CMK (cell line): ENCODE results near the gene PLA2G7.
"Not testable (repeated sequence)": the region's sequence is repeated elsewhere in the genome, so short reads cannot be mapped to it uniquely, and the experiment has no call there.

ENCODE experiments used
- DNase-seq: peaks from one replicate; pipeline ENCODE4 v3.0.0-alpha.2; 2010; ENCODE audit warnings: low read depth

Gene PLA2G7

DNA sequence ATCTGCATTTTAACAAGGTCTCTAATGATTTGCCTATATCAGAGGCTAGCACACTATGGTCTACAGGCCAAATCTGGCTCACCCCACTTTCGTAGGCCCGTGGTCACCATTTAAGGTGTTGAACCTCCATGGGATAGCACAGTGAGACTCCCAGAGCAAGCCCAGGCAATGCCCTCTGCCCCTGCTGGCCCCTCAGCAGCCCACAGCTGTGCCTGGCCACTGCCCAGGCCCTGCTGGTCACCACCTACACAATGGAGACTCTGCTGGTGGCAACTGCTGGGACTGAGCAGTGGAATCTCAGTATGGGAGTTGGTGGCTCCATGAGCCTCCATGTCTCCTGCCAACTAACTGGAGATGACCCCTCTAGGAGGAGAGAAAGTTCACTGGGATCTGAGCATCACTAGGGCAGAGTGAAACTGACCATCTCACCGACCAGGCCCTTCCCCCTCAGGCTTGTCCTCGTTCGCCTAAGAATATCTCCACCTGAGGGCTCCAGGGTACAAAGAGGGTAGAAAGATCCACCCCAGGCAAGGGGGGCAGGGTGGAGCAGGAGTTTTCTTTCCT, 13.8 kb upstream of the PLA2G7 start:
- no peak for DNase-seq

DNA sequence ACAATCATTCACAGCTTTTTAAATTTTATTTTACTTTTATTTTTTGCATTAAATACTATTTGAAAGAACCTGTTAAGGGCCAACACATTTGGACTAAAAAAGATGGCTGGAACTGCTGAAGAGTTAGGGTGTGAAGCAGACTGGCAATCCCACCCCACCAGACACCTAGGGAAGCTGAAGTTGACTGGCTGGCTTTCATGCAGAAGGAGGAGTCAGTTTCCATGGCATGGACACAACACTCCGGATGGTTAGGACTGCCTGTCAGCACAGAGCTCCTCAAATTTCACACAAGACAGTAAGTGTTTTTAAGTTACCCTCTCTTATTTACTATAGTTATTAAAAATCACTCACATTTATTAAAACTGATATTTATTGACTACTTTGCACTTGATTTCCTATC, 11.5 kb upstream of the PLA2G7 start, which contains the start of gene ANKRD66:
ANKRD66 (plus strand) TSS at position 238 of the 400 bp plus-strand sequence. CDS start 5,016 bp downstream, outside the sequence.
- DNase-seq, result no peak

DNA sequence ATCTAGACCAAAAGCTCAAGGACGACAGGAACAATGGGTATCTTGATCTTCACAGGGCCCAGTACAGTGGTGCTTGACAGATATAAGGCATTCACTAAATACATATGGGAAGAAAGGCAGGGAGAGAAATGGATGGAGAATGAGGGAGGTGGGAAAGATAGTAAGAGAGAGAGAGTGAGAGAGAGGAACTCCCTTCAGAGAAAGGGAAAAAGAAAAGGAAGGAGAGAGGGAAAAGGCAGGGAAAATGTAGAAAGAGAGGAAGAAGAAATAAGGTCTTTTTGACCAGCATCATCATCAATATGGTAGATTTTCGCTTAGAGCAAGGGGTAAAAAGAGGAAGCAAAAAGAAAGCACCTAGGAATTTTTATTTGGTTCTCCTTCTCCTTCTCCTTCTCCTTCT, 10.8 kb upstream of the PLA2G7 start:
- DNase-seq, result no peak

DNA sequence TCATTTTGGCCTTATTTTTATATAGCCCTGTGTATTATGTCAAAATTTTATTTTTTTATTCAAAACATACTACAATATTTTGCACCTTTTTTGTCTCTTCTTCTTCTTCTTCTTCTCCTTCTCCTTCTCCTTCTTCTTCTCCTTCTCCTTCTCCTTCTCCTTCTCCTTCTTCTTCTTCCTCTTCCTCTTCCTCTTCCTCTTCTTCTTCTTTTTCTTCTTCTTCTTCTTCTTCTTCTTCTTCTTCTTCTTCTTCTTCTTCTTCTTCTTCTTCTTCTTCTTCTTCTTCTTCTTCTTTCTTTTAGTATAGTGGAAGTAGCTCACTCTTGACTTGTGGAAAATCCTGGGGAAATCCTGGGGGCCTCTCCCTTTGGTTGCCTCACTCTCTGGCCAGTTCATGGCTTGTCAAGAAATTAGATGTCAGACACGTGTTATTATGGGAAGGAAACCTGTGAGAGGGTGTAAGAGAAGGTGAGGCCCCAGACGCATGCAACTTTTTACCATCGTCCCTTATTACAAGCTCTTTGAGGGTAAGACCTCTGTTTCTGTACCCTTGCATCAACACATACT, 9.1 kb upstream of the PLA2G7 start:
- DNase-seq, result not testable (repeated sequence)

DNA sequence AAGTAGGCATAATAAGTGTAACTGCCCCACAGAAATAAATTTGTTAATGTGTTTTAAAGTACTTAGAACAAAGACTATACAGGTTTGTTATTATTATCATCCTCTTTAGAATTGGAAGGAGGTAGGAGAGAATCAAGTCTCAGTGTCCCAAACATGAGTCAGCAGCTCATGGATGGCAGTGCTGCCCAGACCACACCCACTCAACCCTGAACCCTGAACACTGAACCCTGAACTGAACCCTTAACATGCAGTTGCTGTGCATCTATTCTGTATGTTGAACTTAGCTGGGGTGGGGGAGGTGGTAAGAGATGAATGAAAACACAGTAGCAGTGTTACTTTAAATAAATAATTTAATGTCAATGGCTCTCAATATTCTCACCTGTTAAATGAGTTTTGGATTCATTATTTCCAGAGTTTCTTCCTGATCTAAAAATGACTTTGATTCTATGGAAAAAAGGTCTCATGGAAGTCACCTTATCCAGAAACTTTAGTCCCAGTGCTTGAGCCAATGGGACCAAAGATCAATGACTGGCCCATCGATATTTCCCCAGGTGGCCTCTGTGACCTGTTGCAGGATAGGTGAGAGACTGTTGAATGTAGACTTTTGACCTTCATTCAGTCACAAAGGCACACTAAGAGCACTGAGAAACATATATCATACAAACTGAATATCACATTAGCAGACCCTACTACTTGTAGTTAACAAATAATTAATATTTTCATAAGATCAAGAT, 8.4 kb upstream of the PLA2G7 start:
- DNase-seq, result no peak

DNA sequence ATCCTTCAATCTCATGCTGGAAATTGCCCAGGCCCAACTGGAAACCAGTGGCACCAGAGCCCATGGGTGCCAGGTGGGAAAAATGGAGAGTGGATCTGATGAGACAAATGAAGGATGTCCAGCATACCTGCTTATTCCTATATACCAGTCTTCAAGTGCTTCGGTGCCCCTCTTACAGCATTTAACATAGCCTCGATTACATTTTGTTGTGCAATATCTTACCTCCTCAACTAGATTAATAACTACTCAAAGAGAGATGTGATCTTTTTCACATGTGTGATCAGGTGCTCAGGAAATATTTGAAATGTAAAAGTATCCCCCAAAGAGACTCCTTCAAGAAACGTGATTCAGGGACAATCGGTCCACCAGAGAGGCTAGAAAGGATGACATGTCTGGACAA, 6.7 kb upstream of the PLA2G7 start:
- no peak for DNase-seq

DNA sequence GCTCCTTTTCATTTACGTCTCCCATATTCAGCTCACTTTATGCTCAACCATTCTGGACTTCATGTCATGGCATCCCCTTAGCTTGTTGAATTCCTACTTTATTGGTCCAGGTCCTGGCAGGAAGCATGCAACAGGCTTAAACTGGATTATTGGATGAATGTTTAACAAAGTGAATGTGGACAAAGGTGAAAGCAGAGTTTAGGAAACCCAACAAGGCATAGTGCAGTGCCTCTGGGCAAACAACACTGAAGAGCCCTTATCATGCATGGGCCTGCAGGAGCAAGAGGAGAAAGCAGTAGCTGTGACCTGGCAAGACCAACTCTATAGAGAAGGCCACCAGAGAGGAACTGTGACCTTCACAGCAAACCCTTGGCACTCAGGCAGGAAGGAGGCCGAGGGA, 6.3 kb upstream of the PLA2G7 start:
- DNase-seq, result no peak

DNA sequence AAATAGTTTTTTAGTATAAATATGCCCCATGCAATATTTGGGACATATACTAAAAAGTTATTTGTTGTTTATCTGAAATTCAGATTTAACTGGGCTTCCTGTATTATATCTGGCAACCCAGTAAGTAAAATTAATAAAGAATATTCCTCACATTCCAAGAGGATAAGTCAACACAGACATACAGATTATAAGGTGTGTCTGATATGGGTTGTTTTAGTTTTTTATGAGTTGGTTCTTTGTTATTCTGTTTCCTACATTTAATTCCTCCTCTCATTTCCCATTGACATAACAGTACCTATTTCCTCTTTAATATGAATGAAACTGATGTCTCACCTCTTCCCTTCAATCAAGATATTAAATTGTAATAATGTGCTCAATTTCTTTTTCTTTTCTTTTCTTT, 1.7 kb upstream of the PLA2G7 start:
- DNase-seq, result no peak

DNA sequence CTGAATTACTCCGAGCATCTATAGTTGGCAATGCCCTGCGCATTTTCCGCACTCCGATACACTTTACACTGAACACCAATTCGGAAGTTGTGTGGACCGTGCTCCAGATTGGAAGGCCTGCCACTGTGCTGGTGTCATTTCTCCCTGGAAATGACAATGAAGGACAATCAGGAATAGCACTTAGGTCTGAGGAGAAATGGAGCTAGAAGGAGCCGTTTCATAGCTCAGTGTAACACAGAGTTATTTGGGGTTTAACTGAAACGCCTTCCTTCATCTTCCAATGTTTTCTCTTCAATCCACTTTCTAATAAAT, 501 bp upstream of the PLA2G7 start:
- no peak for DNase-seq

DNA sequence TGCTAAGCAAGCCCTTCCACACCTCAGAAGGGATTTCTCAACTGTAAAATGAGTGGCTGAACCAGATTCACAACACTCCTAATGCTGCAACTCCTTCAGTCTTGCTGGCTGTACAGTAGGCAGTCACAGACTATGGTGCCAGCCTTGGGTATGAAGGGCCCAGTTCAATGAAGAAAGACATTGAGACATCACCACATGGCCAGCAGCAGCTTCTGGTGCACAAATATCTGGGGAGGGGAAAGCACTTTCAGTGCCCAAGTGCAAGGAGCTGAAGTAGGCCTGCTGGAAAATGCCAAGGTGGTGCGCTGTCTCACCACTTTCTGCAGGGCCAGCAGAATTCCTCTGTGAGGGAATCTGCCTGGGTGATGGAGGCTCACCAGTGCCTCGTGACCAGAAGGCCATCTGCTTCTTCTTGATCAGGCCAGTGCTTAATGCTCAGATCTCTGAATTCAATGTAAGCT, 1.8 kb downstream of the PLA2G7 start:
- no peak for DNase-seq

DNA sequence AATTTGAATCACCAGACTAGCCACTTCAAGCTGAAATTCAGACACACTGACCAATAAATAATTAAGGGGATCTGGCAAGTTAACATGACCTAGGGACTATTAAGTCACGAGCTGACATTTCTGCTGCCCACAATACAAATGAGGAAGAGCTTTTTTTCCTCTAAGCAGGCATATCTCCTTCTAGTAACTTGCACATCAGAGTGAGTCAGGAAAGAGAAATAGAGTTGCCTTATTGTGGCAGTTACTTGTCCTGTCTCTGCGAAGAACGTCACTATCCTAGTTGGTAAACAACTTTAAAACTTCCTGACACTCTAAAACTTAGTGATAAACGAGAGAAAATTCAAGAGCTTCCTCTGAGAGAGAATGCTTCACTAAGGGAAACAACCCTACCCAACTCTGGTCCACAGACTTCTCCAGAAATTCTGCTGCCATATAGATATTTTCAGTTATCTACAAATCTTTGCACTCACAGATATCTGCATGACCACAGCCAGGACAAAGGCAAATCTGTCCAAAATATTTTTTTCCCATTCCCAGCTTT, 4.2 kb downstream of the PLA2G7 start:
- no peak for DNase-seq

DNA sequence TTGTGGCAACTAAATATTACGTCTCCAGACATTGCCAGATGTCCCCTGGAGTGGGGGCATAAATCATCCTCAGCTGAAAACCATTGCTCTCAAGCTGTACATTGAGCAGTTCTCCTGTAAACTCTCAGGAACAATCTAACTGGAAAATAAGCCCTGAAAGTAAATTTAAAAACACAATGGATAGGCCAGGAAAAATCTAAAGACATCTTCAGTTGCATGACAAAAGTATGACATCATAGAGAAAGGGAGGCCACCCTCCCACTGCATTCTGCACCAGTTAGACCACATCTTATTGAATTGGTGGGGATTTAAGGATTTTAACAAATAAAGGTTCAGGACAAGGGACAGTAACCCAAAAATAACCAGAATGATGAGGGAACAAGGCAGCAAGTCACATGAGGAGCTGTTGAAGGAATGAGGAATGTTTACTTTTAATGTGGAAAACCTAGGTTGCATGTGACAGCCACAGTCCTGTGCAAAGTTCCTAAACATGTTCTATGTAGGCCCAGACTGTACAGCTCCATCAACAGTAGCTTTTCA, 5.3 kb downstream of the PLA2G7 start:
- no peak for DNase-seq

DNA sequence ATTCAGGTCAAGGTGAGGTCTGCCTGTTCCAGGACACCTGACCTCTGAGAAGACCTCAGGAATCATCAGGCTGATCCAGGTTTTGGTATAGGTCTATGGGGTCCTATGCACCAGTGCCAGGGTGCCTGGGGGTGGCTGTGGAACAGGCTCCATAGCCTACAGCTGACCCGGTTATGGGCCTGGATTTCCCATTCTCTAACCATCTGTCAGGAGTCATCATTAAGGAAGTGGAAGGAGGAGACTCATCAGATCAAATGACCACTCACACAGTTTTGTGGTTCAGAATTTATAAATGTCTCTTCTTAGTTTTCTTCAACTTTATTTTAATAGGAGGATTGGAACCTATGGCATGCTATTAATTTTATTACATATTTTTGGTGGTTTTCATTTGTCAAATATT, 14.8 kb downstream of the PLA2G7 start:
- no peak for DNase-seq

DNA sequence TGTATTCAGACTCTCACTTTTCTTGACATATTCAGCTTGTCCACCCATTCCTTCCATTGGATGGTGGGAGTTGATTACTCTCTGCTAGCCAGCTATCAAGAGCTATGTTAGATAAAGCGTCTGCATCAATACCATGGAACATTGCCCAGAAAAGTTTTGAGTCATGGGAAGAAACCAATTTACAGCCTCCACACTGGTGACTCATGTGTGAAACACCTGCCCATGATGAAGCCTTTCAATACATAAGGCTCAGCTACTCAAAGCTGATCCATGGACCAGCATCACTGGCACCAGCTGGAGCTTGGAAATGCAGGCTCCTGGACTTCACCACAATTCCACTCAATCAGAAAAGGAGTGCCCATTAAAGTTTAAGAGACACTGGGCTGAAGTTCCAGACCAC, 16.1 kb downstream of the PLA2G7 start:
- DNase-seq, result no peak

DNA sequence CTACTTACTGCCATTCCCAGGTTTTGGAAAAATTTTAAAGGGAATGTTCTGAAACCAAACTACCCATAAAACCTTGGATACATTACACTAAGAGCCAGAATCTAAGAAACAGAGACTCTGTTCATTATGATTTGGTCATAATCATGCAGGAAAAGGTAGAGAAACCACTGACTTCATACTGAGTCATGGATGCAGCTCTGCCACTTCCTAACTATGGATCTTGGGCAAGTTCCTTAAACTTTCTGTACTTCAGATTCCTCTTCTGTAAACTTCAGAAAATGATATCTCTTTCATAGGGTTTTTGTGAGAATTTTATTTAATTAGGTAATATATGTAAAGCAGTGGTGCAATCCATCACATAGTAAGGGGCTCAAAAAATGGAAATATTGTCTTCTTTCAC, 20.0 kb downstream of the PLA2G7 start:
- no peak for DNase-seq

DNA sequence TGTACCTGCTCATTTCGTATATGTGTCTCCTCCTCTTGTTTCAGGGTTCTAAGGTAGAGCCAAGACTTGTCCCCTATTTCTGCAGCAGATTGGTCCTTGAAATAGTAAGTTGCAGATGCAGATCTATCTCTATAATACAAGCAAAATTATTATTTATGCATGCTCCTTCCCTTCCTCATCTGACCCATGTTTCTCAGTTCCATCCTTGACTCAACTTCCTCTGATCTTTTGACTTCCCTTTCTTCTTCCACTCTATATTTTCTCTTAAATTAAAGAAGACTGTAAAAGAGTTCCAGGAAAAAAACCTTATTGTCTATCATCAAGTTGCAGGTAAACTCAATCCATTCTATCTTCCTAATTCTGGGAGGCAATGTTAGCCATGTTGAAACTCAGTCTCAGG, 23.7 kb downstream of the PLA2G7 start:
- DNase-seq, result no peak

DNA sequence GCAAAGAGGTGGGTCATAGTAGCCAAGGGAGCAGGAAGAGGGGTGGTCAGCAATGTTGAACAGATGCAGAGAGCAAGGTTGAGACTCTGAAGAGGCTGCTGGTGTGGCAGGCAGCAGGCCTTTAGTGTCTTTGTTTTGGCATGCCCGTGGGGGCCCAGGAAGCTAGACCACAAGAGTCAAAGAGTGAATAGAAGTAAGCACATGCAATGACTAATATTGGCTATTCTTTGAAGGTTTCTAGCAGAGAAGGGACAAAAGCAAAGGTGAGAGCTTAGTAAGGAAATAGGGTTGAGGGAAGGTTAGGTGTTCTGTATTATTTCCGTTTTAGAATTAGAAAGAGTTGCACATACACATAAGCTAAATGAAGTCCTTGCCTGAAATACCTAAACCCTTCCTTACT, 28.7 kb downstream of the PLA2G7 start:
- no peak for DNase-seq

DNA sequence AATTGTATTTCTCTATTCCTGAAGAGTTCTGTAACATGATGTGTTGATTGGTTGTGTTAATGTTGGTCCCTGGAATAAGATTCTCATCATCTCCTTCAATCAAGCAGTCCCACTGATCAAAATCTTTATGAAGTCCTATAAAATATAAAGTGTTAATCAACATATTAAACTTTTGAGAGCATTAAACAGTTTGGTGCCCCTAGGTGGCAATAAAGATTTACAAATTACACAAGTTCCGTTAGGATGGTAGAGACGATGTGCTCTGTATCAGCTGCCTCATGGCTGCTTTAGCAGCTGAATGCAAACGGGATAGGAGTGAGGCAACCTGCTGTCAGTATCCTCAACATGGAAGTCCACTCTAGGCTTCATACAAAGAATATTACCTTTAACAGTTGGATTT, 30.6 kb downstream of the PLA2G7 start:
- DNase-seq, result no peak

DNA sequence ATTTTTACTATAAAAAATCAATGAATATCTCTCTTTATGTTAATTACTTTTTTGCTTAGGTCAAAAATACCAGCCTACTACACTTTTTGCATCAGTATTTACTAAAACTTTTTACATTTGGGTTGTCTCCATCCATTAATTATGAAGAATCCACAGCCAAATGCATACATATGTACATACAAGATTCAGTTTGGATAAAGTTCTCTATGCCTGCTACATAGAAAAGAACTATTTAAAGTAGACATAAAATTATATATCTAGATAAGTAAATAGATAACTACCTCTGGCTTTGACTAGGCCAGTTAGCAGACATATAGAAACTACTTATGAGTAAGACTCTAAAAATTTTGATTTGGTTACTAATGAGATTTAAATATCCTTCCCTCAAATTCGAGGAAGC, 35.2 kb downstream of the PLA2G7 start:
- DNase-seq, result no peak

DNA sequence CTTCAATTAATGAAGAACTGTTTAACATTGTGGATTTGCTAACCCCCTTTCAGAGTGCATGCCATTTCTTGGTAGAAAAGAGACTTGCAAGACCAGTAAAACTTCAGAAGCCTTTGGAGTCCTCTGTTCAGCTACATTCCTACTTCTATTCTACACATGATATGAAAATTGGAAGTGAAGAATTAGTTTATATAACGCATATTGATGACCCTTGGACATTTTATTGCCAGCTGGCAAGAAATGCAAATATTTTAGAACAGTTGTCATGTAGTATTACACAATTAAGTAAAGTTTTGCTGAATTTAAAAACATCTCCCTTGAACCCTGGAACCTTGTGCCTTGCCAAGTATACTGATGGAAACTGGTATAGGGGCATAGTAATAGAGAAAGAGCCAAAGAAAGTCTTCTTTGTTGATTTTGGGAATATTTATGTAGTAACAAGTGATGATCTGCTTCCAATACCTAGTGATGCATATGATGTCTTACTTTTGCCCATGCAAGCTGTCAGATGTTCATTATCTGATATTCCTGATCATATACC, 44.2 kb downstream of the PLA2G7 start:
- no peak for DNase-seq

DNA sequence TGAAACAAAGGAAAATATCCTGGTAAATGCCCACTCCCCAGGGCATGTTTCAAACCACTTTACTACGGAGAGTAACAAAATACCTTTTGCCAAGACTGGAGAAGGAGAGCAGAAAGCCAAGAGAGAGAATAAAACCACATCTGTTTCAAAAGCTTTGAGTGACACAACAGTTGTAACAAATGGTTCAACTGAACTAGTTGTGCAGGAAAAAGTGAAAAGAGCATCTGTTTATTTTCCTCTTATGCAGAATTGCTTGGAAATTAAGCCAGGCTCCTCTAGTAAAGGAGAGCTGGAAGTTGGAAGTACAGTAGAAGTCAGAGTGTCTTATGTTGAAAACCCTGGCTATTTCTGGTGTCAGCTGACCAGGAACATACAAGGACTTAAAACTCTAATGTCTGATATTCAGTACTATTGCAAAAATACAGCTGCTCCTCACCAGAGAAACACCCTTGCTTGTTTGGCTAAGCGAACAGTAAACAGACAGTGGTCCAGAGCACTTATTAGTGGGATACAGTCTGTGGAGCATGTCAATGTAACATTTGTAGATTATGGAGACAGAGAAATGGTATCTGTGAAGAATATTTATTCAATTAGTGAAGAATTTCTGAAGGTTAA, 44.9 kb downstream of the PLA2G7 start:
- no peak for DNase-seq

DNA sequence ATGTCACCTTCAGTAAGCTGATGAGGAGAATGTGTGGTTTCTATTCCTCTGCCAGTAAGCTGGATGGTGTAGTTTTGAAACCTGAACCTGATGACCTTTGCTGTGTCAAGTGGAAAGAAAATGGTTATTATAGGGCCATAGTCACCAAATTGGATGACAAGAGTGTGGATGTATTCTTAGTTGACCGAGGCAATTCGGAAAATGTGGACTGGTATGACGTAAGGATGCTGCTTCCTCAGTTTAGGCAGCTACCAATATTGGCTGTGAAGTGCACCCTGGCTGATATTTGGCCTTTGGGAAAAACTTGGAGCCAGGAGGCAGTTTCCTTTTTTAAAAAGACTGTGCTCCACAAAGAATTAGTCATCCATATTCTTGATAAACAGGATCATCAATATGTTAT, 45.5 kb downstream of the PLA2G7 start:
- DNase-seq, result no peak

DNA sequence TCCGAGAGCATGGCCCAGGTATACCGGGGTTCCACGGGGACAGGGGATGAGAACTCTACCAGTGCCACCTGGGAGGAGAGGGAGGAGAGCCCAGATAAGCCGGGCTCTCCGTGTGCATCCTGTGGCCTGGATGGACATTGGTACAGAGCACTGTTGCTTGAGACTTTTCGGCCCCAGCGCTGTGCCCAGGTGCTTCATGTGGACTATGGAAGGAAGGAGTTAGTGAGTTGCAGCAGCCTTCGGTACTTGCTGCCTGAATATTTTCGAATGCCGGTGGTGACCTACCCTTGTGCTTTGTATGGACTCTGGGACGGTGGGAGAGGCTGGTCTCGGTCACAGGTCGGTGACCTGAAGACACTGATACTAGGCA, 46.2 kb downstream of the PLA2G7 start:
- DNase-seq, result no peak
